Liver (tissue), 3 donors: Measurements from ENCODE around the gene ZAP70.

ENCODE experiments used
- CTCF ChIP-seq: fragments of 150-350 bp; IDR thresholded peaks from 2 replicates; pipeline ENCODE4 v1.5.1; 2017; ENCODE audit warnings: improper control_type of control experiment, low read depth, low read length; ENCODE audit not compliant: missing input control
- NR2F2 ChIP-seq: IDR thresholded peaks from 2 replicates; pipeline ENCODE4 v1.6.1; 2016; ENCODE audit warnings: antibody characterized with exemption
- SP1 ChIP-seq: IDR thresholded peaks from 2 replicates; pipeline ENCODE4 v1.6.1; 2018; ENCODE audit warnings: antibody characterized with exemption, mild to moderate bottlenecking
- YY1 ChIP-seq: IDR thresholded peaks from 2 replicates; pipeline ENCODE4 v1.6.1; 2016; ENCODE audit warnings: antibody characterized with exemption, mild to moderate bottlenecking
- TF ChIP-seq, protein P1 (sequence below): IDR thresholded peaks from 2 replicates; pipeline ENCODE4 v1.6.1; 2016; ENCODE audit warnings: antibody characterized with exemption, mild to moderate bottlenecking
- donor health status: healthy.
- donor health status: healthy.

DNA sequence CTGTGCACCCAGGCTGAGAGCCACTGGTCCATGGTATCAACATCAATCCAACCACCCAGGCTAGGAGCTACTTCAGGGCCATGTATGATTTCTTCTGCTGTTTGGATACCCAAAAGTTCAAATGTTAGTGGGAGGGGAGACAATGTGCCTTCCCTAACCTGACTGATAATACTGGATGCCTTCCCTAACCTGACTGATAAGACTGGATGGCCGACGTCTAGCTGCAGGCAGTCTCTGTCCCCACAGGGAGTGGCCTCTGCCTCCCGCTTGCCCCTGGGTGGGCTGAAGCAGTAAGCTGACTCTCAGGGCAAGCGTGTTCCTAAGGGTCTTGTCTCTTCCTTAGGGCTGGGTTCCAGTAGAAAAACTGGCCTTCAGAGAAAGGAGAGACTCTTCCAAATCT, 65.8 kb downstream of the ZAP70 start:
- TF ChIP-seq CTCF (no peak), YY1 (no peak), SP1 (no peak), NR2F2 (no peak)
- TF ChIP-seq, protein P1, sequence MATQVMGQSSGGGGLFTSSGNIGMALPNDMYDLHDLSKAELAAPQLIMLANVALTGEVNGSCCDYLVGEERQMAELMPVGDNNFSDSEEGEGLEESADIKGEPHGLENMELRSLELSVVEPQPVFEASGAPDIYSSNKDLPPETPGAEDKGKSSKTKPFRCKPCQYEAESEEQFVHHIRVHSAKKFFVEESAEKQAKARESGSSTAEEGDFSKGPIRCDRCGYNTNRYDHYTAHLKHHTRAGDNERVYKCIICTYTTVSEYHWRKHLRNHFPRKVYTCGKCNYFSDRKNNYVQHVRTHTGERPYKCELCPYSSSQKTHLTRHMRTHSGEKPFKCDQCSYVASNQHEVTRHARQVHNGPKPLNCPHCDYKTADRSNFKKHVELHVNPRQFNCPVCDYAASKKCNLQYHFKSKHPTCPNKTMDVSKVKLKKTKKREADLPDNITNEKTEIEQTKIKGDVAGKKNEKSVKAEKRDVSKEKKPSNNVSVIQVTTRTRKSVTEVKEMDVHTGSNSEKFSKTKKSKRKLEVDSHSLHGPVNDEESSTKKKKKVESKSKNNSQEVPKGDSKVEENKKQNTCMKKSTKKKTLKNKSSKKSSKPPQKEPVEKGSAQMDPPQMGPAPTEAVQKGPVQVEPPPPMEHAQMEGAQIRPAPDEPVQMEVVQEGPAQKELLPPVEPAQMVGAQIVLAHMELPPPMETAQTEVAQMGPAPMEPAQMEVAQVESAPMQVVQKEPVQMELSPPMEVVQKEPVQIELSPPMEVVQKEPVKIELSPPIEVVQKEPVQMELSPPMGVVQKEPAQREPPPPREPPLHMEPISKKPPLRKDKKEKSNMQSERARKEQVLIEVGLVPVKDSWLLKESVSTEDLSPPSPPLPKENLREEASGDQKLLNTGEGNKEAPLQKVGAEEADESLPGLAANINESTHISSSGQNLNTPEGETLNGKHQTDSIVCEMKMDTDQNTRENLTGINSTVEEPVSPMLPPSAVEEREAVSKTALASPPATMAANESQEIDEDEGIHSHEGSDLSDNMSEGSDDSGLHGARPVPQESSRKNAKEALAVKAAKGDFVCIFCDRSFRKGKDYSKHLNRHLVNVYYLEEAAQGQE = no peak
